Mesodermal cell (in vitro differentiated cells): ENCODE data around the gene MAT2A.
"Not testable (repeated sequence)": the region's sequence is repeated elsewhere in the genome, so short reads cannot be mapped to it uniquely, and the experiment has no call there.

Experiments used
- H3K27ac ChIP-seq: 2 replicates; pipeline ENCODE4 v1.7.0; 2013; ENCODE audit warnings: mild to moderate bottlenecking, low read depth, low read length, moderate library complexity; ENCODE audit not compliant: severe bottlenecking
- H3K36me3 ChIP-seq: 2 replicates; pipeline ENCODE4 v1.7.1; 2013; ENCODE audit warnings: mild to moderate bottlenecking, low read length, moderate library complexity; ENCODE audit not compliant: control insufficient read depth, insufficient read depth
- H3K4me1 ChIP-seq: one replicate; pipeline ENCODE4 v1.7.1; 2013; ENCODE audit warnings: mild to moderate bottlenecking, low read length; ENCODE audit not compliant: insufficient read depth, control insufficient read depth, poor library complexity, severe bottlenecking
- H3K4me3 ChIP-seq: 2 replicates; pipeline ENCODE4 v1.7.0; 2013; ENCODE audit warnings: low read length, control low read depth, mild to moderate bottlenecking; ENCODE audit not compliant: insufficient read depth, poor library complexity, severe bottlenecking; ENCODE audit errors: extremely low read depth
- H3K9me3 ChIP-seq: 2 replicates; pipeline ENCODE4 v1.7.1; 2013; ENCODE audit warnings: mild to moderate bottlenecking, low read length, moderate library complexity; ENCODE audit not compliant: control insufficient read depth
- WGBS, 2 experiments: methylation state at CpG; one replicate each; pipeline ENCODE4 v1.1.5; 2013; ENCODE audit warnings: missing lambda C conversion rate in 2 of 2; ENCODE audit not compliant: insufficient coverage in 2 of 2; 5-methylcytosine and 5-hydroxymethylcytosine counted together

MAT2A gene

GRCh38 chr2:85589982-85590791 lies 51.2 kb downstream of the MAT2A start:
- Histone ChIP-seq H3K4me1 (peaks cover 44% of the 10 kb centered on the region), H3K9me3 (no peaks in the 10 kb centered on the region), H3K36me3 (no peaks in the 10 kb centered on the region), H3K4me3 (no peak overlapping the region), H3K27ac (peak overlapping the region; percentile 24)
- 84 to 86% methylated on average over 5 to 6 of the region's 7 CpGs for WGBS, 2 experiments

GRCh38 chr2:85590950-85591349 lies 52.0 kb downstream of the MAT2A start:
- H3K9me3 ChIP-seq: no peaks in the 10 kb centered on the region
- H3K27ac ChIP-seq: peak overlapping the region; percentile 24
- H3K36me3 ChIP-seq: no peaks in the 10 kb centered on the region
- peaks cover 37% of the 10 kb centered on the region for H3K4me1 ChIP-seq
- 90 to 95% methylated on average over 2 of the region's 2 CpGs for WGBS, 2 experiments
- H3K4me3 ChIP-seq: no peak overlapping the region

GRCh38 chr2:85591563-85591962 lies 52.6 kb downstream of the MAT2A start:
- WGBS, 2 experiments: 90 to 94% methylated on average over 10 of the region's 12 CpGs
- Histone ChIP-seq H3K4me3 (no peak overlapping the region), H3K27ac (no peak overlapping the region), H3K4me1 (peaks cover 33% of the 10 kb centered on the region), H3K36me3 (peaks cover 3% of the 10 kb centered on the region), H3K9me3 (no peaks in the 10 kb centered on the region)

GRCh38 chr2:85592299-85592698 lies 53.3 kb downstream of the MAT2A start:
- peaks cover 10% of the 10 kb centered on the region for H3K36me3 ChIP-seq
- not testable (repeated sequence) for H3K9me3 ChIP-seq, H3K27ac ChIP-seq, H3K4me3 ChIP-seq
- WGBS, 2 experiments: 90 to 97% methylated on average over 6 to 7 of the region's 9 CpGs
- peaks cover 32% of the 10 kb centered on the region for H3K4me1 ChIP-seq

- peaks cover 17% of the 10 kb centered on the region for H3K36me3 ChIP-seq
- H3K4me1 ChIP-seq: peaks cover 26% of the 10 kb centered on the region
- H3K9me3 ChIP-seq: no peaks in the 10 kb centered on the region
- WGBS, 2 experiments: 77% methylated on average over 3 of the region's 3 CpGs
- H3K4me3 ChIP-seq: no peak overlapping the region
- no peak overlapping the region for H3K27ac ChIP-seq
Observed at GRCh38 chr2:85593023-85593422, 54.1 kb downstream of the MAT2A start.
